ENCODE data around the gene KAZN. TPM values are rescaled to one million over a fixed set of nuclear protein-coding genes. Genes with fewer than 3 reads are reported as not detected.

Gene KAZN
- total and polyA plus RNA-seq, 2 donors from 2014 or later: 17.4 to 60.8 TPM

- DNase-seq (no peak), FAIRE-seq (no peak)
- no peak overlapping the region for H3K4me3 ChIP-seq (ENCODE audit: low read length in 3 of 3)
- TF ChIP-seq, protein P1, sequence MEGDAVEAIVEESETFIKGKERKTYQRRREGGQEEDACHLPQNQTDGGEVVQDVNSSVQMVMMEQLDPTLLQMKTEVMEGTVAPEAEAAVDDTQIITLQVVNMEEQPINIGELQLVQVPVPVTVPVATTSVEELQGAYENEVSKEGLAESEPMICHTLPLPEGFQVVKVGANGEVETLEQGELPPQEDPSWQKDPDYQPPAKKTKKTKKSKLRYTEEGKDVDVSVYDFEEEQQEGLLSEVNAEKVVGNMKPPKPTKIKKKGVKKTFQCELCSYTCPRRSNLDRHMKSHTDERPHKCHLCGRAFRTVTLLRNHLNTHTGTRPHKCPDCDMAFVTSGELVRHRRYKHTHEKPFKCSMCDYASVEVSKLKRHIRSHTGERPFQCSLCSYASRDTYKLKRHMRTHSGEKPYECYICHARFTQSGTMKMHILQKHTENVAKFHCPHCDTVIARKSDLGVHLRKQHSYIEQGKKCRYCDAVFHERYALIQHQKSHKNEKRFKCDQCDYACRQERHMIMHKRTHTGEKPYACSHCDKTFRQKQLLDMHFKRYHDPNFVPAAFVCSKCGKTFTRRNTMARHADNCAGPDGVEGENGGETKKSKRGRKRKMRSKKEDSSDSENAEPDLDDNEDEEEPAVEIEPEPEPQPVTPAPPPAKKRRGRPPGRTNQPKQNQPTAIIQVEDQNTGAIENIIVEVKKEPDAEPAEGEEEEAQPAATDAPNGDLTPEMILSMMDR (IDR thresholded peaks at IDR 0.05; ENCODE audit: borderline replicate concordance, extremely low read depth, insufficient read depth): no peak
- no peak overlapping the region for H3K27ac ChIP-seq (ENCODE audit: low read depth in 2 of 2, low read length in 2 of 2)
- H3K9ac ChIP-seq (ENCODE audit: low read length in 3 of 3): no peak overlapping the region
- peaks cover 0 to 3% (median 0%) of the 10 kb centered on the region in 3 donors for H3K4me1 ChIP-seq (ENCODE audit: control insufficient read depth in 2 of 3, insufficient read depth in 2 of 3, low read depth in 1 of 3, low read length in 3 of 3)
- no peaks in the 10 kb centered on the region for H3K27me3 ChIP-seq (ENCODE audit: control insufficient read depth, insufficient read depth, low read length)
- no peaks in the 10 kb centered on the region for H3K9me3 ChIP-seq (ENCODE audit: control insufficient read depth in 2 of 3, insufficient read depth in 1 of 3, low read length in 3 of 3)
- intact Hi-C loops (cut with DNase I): no loop called here
- no peaks in the 10 kb centered on the region for H3K36me3 ChIP-seq (ENCODE audit: control insufficient read depth in 2 of 3, insufficient read depth in 3 of 3, low read length in 3 of 3)
These were observed 497.8 kb downstream of the KAZN start for GRCh38 chr1:15096293-15096692.

- TF ChIP-seq, protein P1 (IDR thresholded peaks at IDR 0.05; ENCODE audit: borderline replicate concordance, extremely low read depth, insufficient read depth): no peak
- H3K9me3 ChIP-seq (ENCODE audit: control insufficient read depth in 2 of 3, insufficient read depth in 1 of 3, low read length in 3 of 3): no peaks in the 10 kb centered on the region
- intact Hi-C loops (cut with DNase I): no loop called here
- H3K9ac ChIP-seq (ENCODE audit: low read length in 3 of 3): no peak overlapping the region
- peaks cover 0 to 3% (median 0%) of the 10 kb centered on the region in 3 donors for H3K4me1 ChIP-seq (ENCODE audit: control insufficient read depth in 2 of 3, insufficient read depth in 2 of 3, low read depth in 1 of 3, low read length in 3 of 3)
- H3K27me3 ChIP-seq (ENCODE audit: control insufficient read depth, insufficient read depth, low read length): no peaks in the 10 kb centered on the region
- no peak for FAIRE-seq
- no peaks in the 10 kb centered on the region for H3K36me3 ChIP-seq (ENCODE audit: control insufficient read depth in 2 of 3, insufficient read depth in 3 of 3, low read length in 3 of 3)
- no peak overlapping the region for H3K4me3 ChIP-seq (ENCODE audit: low read length in 3 of 3)
- no peak overlapping the region for H3K27ac ChIP-seq (ENCODE audit: low read depth in 2 of 2, low read length in 2 of 2)
- no peak for DNase-seq
These were observed 500.0 kb downstream of the KAZN start for GRCh38 chr1:15098176-15099125.

DNA sequence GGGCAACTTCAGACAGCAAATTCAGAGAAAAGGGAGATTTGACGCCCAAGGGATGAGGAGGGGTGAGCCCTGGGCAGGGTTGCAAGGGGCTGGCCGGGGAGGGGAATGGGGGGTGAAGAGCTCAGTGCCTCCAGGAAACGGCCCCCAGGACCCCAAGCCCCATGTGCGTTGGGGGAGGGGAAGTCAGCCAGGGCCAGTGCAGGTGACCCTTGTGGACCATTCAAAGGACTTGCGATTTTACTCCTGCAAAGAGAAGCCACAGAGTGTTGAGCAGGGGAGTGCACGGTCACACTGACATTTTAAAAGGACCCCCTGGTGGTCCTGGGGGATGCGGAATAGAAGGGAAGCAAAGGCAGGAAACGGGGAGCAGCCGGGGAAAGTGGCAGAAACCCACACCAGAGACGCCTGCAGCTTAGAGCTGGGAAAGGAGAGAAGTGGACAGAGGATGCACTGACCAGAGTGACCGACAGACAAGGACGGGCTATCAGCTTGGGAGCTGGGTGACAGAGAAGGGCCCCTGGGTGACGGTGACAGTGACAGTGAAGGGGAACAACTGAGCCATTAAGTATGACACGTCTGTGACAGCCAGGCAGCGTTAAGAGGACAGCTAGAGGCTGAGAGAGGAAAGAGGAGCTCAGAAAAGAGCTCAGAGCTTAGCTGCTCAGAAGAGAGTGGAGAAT is 501.1 kb downstream of the KAZN start:
- intact Hi-C loops (cut with DNase I): no loop called here
- Histone ChIP-seq H3K27me3 (ENCODE audit: control insufficient read depth, insufficient read depth, low read length) (no peaks in the 10 kb centered on the region), H3K9ac (ENCODE audit: low read length in 3 of 3) (no peak overlapping the region), H3K9me3 (ENCODE audit: control insufficient read depth in 2 of 3, insufficient read depth in 1 of 3, low read length in 3 of 3) (peaks cover 2 to 3% (median 2%) of the 10 kb centered on the region in 3 donors), H3K4me3 (ENCODE audit: low read length in 3 of 3) (no peak overlapping the region), H3K27ac (ENCODE audit: low read depth in 2 of 2, low read length in 2 of 2) (no peak overlapping the region), H3K36me3 (ENCODE audit: control insufficient read depth in 2 of 3, insufficient read depth in 3 of 3, low read length in 3 of 3) (no peaks in the 10 kb centered on the region), H3K4me1 (ENCODE audit: control insufficient read depth in 2 of 3, insufficient read depth in 2 of 3, low read depth in 1 of 3, low read length in 3 of 3) (peaks cover 0 to 3% (median 0%) of the 10 kb centered on the region in 3 donors)
- TF ChIP-seq, protein P1 (IDR thresholded peaks at IDR 0.05; ENCODE audit: borderline replicate concordance, extremely low read depth, insufficient read depth): no peak
- DNase-seq (no peak), FAIRE-seq (no peak)

Data from kidney (tissue), 14 donors.